GM19372 (cell line): ENCODE measurements around the gene TMEM119.
"Not testable (repeated sequence)": the region's sequence is repeated elsewhere in the genome, so short reads cannot be mapped to it uniquely, and the experiment has no call there.

Experiments
- ATAC-seq: cut with Tn5 transposase; IDR thresholded peaks from one replicate; pipeline ENCODE4 v1.9.1; 2021; ENCODE audit warnings: mild to moderate bottlenecking, low read depth, moderate library complexity; ENCODE audit not compliant: unreplicated experiment

TMEM119 gene

DNA sequence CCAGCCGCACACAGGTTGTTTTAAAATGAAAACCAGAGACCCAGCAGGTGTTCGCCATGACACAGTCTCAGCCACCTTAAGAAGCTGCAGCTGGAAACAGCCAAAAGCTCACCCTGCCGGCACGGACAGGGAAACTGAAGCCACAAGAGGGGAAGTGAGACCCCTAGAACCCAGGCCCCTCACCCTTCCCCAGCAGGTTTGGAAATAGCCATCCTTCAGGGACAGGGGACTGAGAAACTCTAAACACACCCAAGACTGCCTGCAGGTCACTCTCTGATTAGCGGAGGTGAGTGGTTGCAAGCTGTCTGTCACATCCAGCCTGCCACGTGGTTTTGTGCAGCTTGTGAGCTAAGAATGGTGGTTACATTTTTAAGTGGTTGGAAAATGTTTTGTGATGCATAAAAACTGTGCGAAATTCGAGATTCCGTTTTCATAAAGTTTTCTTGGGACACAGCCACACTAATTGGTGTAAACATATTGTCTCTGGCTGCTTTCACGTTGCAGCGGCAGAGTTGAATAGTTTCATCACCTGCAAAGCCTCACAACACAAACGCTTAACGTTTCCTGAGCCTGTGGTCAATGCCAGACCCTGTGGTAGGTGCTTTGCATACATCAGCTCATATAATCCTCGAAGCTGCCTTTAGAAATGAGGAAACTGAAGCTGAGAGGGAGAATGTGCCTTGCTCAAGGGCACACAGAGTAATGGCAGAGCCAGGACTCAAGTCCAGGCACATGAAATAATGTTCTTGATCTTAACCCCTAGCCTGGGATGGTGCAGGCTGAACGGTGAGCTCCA, 37.5 kb upstream of the TMEM119 start:
- ATAC-seq = peak; percentile 48

DNA sequence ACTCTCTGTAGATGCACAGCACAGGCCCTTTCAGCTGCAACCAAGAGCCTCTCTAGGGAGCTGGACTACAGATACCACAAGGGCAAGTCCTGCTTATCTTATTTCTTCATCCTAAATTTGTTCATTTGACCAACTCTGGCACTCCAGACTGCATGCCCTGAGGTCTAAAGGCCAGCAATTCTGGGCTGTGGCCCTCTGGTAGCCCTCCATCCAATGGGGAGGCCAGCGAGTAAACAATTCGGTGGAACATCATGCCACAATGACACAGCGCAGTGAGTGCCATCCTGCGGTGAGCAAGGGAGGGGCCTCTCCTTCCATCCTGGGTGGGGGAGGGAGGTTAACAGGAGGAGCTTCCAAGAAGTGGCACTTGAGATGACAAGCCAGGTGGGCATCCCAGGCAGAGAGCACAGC, 36.5 kb upstream of the TMEM119 start:
- ATAC-seq = no peak

DNA sequence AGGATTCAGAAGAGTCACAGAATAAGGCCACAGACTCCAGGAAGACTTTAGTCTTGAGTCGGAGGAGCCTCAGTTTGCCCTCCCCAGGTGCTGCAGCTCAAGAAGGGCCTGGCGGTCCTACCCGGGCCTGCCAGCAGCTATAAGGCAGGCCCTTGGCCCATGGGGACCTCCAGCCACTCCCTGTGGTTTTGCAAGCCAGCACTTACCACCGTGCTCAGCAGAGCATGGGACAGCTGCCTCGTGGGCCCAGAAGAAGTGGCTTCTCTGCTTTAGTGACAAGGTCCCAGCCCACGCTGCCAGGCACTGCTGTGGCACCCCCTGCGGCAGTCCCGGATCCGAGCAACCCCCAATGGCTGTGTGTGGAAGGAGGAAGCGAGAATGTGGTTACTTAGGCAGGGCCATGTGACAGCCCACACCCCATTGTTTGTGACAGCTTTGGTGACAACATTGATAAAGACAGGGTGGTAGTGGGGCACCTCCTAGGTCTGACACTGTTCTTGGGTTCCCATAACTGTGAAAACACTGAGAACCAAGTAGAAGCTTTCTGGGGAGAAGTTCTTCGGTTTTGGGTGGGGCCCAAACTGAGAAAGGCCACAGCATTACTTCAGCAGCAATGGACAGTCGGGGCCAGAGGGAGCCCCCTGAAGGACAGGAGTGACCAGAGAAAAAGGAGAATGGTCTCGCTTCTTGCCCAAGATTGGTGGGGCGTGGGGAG, 35.8 kb upstream of the TMEM119 start, which contains the start of gene SELPLG:
TSS of gene SELPLG (minus strand) at position 361 of the 715 bp plus-strand sequence. CDS start 9,587 bp downstream, outside the sequence.
- peak; percentile 48 for ATAC-seq

- no peak for ATAC-seq
Measured at GRCh38 chr12:108633081-108633533, 35.2 kb upstream of the TMEM119 start.

- not testable (repeated sequence) for ATAC-seq
Measured at GRCh38 chr12:108631261-108631660, 33.4 kb upstream of the TMEM119 start.

- ATAC-seq = no peak
Measured at GRCh38 chr12:108630481-108631207, 32.8 kb upstream of the TMEM119 start.

- no peak for ATAC-seq
Measured at GRCh38 chr12:108629824-108630476, 32.1 kb upstream of the TMEM119 start.

DNA sequence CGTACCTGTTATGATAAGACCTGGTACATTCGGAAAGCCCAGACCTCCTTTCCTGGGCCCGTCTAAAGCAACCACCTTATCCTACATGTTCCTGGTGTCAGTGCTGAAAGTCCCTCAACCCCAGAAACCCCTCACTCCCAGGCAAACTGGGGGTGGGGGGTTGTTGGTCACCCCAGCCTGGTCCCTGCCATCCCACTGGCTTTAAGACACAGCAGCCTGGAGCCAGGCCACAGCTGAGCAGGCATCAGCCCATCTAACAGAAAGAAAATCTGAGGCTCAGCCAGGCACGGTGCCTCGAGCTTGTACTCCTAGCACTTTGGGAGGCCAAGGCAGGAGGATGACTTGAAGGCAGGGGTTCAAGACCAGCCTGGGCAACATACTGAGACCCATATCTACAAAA, 31.3 kb upstream of the TMEM119 start:
- ATAC-seq = no peak

- ATAC-seq = no peak
Measured at GRCh38 chr12:108627134-108627920, 29.4 kb upstream of the TMEM119 start.

DNA sequence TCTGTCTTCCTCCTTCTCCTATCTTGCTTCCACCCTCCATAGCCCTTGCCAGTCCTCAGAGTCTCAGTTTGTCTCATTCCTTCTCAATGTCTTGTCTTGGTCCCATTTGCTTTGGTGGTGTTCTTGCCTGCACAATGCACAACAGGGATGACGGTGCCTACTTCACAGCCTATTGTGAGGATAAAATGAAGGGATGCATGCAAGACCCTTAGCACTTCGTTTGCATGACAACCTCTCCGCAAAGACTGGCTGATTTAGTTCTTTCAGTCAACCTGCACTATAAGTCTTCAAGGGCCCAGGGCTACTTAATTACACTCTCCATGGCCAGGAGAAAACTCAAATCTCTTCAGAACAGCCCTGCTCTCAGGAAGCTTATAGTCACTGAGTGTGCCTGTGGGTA, 27.3 kb upstream of the TMEM119 start:
- no peak for ATAC-seq

GRCh38 chr12:108623577-108623976, 25.7 kb upstream of the TMEM119 start:
- ATAC-seq = no peak

GRCh38 chr12:108622921-108623514, 25.1 kb upstream of the TMEM119 start:
- no peak for ATAC-seq

- no peak for ATAC-seq
Measured at GRCh38 chr12:108622421-108622820, 24.5 kb upstream of the TMEM119 start.

DNA sequence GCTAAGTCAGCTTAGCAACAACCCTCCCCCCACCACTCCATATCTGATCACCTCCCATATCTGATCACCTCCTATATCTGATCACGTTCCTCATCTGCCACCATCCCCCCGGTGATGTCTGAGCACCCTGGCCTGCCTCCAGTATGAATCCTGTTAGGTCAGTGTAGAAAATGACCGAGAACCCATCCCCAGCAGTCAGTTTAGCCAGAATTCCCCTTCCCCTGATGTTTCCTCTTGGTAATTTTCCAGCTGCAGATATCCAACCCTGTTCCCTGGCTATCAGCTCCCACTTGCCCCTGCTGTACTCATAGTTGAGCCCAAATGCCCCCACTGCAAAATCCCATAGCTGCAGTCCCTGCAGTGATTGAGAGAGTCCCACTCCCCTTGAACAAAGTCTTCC, 23.3 kb upstream of the TMEM119 start:
- no peak for ATAC-seq

GRCh38 chr12:108620236-108620879, 22.5 kb upstream of the TMEM119 start:
- ATAC-seq = no peak

- ATAC-seq = no peak
Measured at GRCh38 chr12:108619369-108620160, 21.7 kb upstream of the TMEM119 start.

GRCh38 chr12:108618953-108619274, 21.0 kb upstream of the TMEM119 start:
- ATAC-seq = not testable (repeated sequence)
